HepG2 (cell line): ENCODE measurements around the gene LCORL. TPM values are rescaled to one million over a fixed set of nuclear protein-coding genes. Genes with fewer than 3 reads are reported as not detected.

ENCODE experiments used
- AKAP8 ChIP-seq: sonication (generic); formaldehyde crosslinking; IDR thresholded peaks from 2 replicates; pipeline ENCODE4 v1.5.1; 2020; ENCODE audit warnings: mild to moderate bottlenecking, missing genetic modification reagents
- ARID2 ChIP-seq: sonication (generic); formaldehyde crosslinking; IDR thresholded peaks from 2 replicates; pipeline ENCODE4 v1.8.1; 2022; ENCODE audit warnings: mild to moderate bottlenecking, missing genetic modification reagents, borderline replicate concordance
- CCAR2 ChIP-seq: fragments of 200-400 bp; formaldehyde crosslinking; optimal IDR thresholded peaks from 2 replicates; pipeline ENCODE3; 2018; ENCODE audit warnings: low read depth, mild to moderate bottlenecking, low read length, moderate library complexity
- CEBPB ChIP-seq: IDR thresholded peaks from 2 replicates; pipeline ENCODE4 v1.6.1; 2011; ENCODE audit warnings: low read depth, low read length, improper control_type of control experiment, borderline replicate concordance
- CHD4 ChIP-seq: fragments of 200-600 bp; sonication (generic); IDR thresholded peaks from 2 replicates; pipeline ENCODE4 v1.7.0; 2017; ENCODE audit warnings: mild to moderate bottlenecking, low read length, borderline replicate concordance
- FOXO1 ChIP-seq: sonication (generic); formaldehyde crosslinking; IDR thresholded peaks from 2 replicates; pipeline ENCODE4 v1.4.0; 2020; ENCODE audit warnings: missing genetic modification reagents
- GTF2F1 ChIP-seq: fragments of 150-350 bp; IDR thresholded peaks from 2 replicates; pipeline ENCODE4 v1.6.1; 2014; ENCODE audit warnings: low read length
- HES4 ChIP-seq: sonication (generic); formaldehyde crosslinking; IDR thresholded peaks from 2 replicates; pipeline ENCODE4 v1.9.0; 2021; ENCODE audit warnings: mild to moderate bottlenecking, missing genetic modification reagents, borderline replicate concordance
- HHEX ChIP-seq: IDR thresholded peaks from 2 replicates; pipeline ENCODE4 v1.6.1; 2016; ENCODE audit warnings: control low read depth
- JUND ChIP-seq: sonication (generic); formaldehyde crosslinking; IDR thresholded peaks from 2 replicates; pipeline ENCODE4 v1.8.0; 2022; ENCODE audit warnings: mild to moderate bottlenecking, missing genetic modification reagents
- KLF12 ChIP-seq: sonication (generic); formaldehyde crosslinking; IDR thresholded peaks from 2 replicates; pipeline ENCODE4 v1.4.0; 2020; ENCODE audit warnings: missing genetic modification reagents, borderline replicate concordance
- KLF6 ChIP-seq: IDR thresholded peaks from 2 replicates; pipeline ENCODE4 v1.8.0; 2016; ENCODE audit warnings: missing biosample characterization, missing genetic modification reagents
- NAIF1 ChIP-seq: sonication (generic); formaldehyde crosslinking; IDR thresholded peaks from 2 replicates; pipeline ENCODE4 v1.5.0; 2020; ENCODE audit warnings: mild to moderate bottlenecking, missing genetic modification reagents, borderline replicate concordance
- RBAK ChIP-seq: sonication (generic); formaldehyde crosslinking; IDR thresholded peaks from 2 replicates; pipeline ENCODE4 v1.5.1; 2020; ENCODE audit warnings: mild to moderate bottlenecking, missing genetic modification reagents
- SMAD1 ChIP-seq: sonication (generic); formaldehyde crosslinking; IDR thresholded peaks from 2 replicates; pipeline ENCODE4 v1.4.0; 2020; ENCODE audit warnings: missing genetic modification reagents, low read depth, mild to moderate bottlenecking, borderline replicate concordance
- TGIF2 ChIP-seq: IDR thresholded peaks from 2 replicates; pipeline ENCODE4 v1.6.1; 2016; ENCODE audit warnings: control low read depth, missing compliant biosample characterization
- YEATS4 ChIP-seq: sonication (generic); formaldehyde crosslinking; IDR thresholded peaks from 2 replicates; pipeline ENCODE4 v1.4.0; 2020; ENCODE audit warnings: missing genetic modification reagents, borderline replicate concordance
- ZBTB1 ChIP-seq: sonication (generic); formaldehyde crosslinking; IDR thresholded peaks from 2 replicates; pipeline ENCODE4 v1.4.0; 2020; ENCODE audit warnings: missing genetic modification reagents, borderline replicate concordance
- ZBTB26 ChIP-seq: IDR thresholded peaks from 2 replicates; pipeline ENCODE4 v1.6.1; 2016; ENCODE audit warnings: missing compliant biosample characterization, missing genetic modification reagents, borderline replicate concordance
- ZNF280D ChIP-seq: sonication (generic); formaldehyde crosslinking; IDR thresholded peaks from 2 replicates; pipeline ENCODE4 v1.5.1; 2020; ENCODE audit warnings: mild to moderate bottlenecking, missing genetic modification reagents
- ZNF362 ChIP-seq: sonication (generic); formaldehyde crosslinking; IDR thresholded peaks from 2 replicates; pipeline ENCODE4 v1.4.0; 2020; ENCODE audit warnings: missing genetic modification reagents, mild to moderate bottlenecking, borderline replicate concordance
- ZNF543 ChIP-seq: sonication (generic); formaldehyde crosslinking; IDR thresholded peaks from 2 replicates; pipeline ENCODE4 v1.4.0; 2020; ENCODE audit warnings: mild to moderate bottlenecking, missing genetic modification reagents
- ZNF576 ChIP-seq: sonication (generic); formaldehyde crosslinking; IDR thresholded peaks from 2 replicates; pipeline ENCODE4 v1.4.0; 2020; ENCODE audit warnings: mild to moderate bottlenecking, missing genetic modification reagents
- polyA plus RNA-seq, 8 experiments: library from polyadenylated mRNA; depleted of rRNA in 3 of 8; stranded (reverse) in 7 of 8; unstranded in 1 of 8; fragments of >200 nt; fragmentation: Illumina TruSeq in 4 of 8; extraction: Trizol in 4 of 8; gene quantifications; 2 replicates each; pipeline versions ENCODE4 v1.2.1 to v1.2.3, GENCODE V29; 2011 to 2016; ENCODE audit warnings: low read depth in 4 of 8, missing spikeins in 1 of 8, mixed read lengths in 1 of 8; ENCODE audit not compliant: insufficient read depth in 1 of 8
- total RNA-seq, 5 experiments: library from RNA; depleted of rRNA; stranded (reverse); fragments of >200 nt; fragmentation: Illumina TruSeq; extraction: Trizol; gene quantifications; 2 replicates each; pipeline ENCODE4 v1.2.3, GENCODE V29; 2016; ENCODE audit warnings: low read depth in 1 of 5

LCORL gene
- total and polyA plus RNA-seq, 2 of the 13 experiments (the other 11 are each of a cell fraction or from before 2014, with no cell fraction given) = 5.3 to 14.5 TPM

- TF ChIP-seq KLF12 (no peak), ZNF543 (CRISPR knock-in tag) (0 out of 2 replicates have a peak, but pooled peaks have one; percentile 22), CCAR2 (no peak), TGIF2 (0 out of 2 replicates have a peak, but pooled peaks have one; percentile 14), CHD4 (no peak), AKAP8 (no peak), JUND (CRISPR knock-in tag) (no peak), RBAK (CRISPR knock-in tag) (no peak), HHEX (no peak), NAIF1 (CRISPR knock-in tag) (0 out of 2 replicates have a peak, but pooled peaks have one; percentile 49), ZBTB26 (CRISPR knock-in tag) (no peak), ZNF576 (CRISPR knock-in tag) (no peak), KLF6 (CRISPR knock-in tag) (0 out of 2 replicates have a peak, but pooled peaks have one; percentile 43), YEATS4 (CRISPR knock-in tag) (0 out of 2 replicates have a peak, but pooled peaks have one; percentile 29), ZNF280D (CRISPR knock-in tag) (no peak), SMAD1 (CRISPR knock-in tag) (no peak; the same call in 1 of the 2 replicates), GTF2F1 (no peak), ZBTB1 (no peak), HES4 (0 out of 2 replicates have a peak, but pooled peaks have one; percentile 22), FOXO1 (peak; percentile 1; the same call in 1 of the 2 replicates), ZNF362 (CRISPR knock-in tag) (peak; percentile 99), ARID2 (peak; percentile 91; the same call in 1 of the 2 replicates), CEBPB (no peak)
Measured at GRCh38 chr4:18021720-18022571, at the start of gene LCORL (continued).
